SKM-1 treated with dmso at 0.1 percent for 144 hours (cell line): Measurements from ENCODE around the gene KCNH6.

Experiments
- DNase-seq: peaks from one replicate; lab custom pipeline; 2025; ENCODE audit not compliant: unreplicated experiment; lab: John Stamatoyannopoulos, UW

KCNH6 gene

DNA sequence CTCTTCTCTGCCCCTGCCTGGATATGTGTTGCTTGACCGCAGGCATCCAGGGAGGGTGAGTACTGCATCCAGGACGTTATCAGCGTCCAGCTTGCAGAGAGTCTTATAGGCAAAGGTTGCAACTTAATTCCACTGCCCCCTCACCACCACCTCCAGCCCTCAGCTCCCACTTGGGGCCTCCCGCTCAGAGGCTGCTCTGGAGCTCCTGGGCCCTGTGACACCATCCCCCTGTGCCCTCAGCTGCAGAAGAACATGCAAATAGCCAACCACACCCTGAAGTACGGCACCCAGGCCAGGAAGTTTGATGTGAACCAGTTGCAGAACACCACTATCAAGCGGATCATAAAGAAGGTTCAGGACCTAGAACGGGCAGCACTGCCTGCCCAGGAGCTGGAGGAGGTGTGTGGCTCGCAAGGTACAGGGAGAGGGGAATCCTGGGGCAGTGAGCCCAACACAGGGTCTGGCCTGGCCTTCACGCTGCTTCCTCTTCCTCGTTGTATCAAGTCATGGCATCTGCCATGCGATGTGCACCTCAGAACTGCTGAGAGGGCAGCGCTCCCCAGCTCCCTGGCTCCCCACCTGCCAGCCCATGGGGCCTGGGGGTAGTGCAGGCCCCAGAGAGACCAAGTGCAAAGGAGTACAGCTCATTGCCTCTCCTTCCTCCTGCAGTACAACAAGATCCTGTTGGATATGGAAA is 36.7 kb upstream of the KCNH6 start:
- DNase-seq, result no peak

DNA sequence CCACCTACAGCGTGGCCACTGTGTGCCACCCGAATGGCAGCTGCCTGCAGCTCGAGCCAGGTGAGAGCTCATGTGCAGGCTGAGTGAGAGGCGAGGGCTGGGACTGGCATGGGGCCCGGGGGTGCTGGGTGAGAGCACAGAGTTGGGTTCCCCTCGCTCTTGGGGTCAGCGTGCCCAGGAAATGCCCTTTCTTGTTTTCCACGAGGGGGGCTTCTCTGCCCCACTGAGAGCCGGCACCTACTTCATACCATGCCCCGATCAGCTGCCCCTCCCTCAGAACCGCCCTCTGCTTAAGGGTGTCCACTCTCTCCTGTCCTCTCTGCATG is 36.2 kb upstream of the KCNH6 start:
- DNase-seq, result no peak

GRCh38 chr17:63488851-63489250 is 34.3 kb upstream of the KCNH6 start:
- DNase-seq, result no peak

GRCh38 chr17:63489291-63489690 is 33.9 kb upstream of the KCNH6 start:
- DNase-seq, result no peak

GRCh38 chr17:63490329-63490728 is 32.8 kb upstream of the KCNH6 start:
- no peak for DNase-seq

DNA sequence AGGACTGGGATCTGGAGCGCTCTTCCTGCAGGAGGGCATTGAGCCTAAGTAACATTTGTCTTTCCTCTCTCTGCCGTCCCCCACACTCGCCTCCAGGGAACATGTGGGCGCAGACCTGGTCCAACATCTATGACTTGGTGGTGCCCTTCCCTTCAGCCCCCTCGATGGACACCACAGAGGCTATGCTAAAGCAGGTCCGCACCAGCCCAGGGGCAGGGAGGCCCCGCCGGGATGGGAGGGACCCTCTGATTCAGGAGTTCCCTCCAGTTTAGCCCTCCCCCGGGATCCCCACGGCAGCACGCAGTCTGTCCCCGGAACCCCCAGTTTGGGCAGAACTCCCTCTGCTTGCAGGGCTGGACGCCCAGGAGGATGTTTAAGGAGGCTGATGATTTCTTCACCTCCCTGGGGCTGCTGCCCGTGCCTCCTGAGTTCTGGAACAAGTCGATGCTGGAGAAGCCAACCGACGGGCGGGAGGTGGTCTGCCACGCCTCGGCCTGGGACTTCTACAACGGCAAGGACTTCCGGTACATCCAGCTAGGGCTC is 32.2 kb upstream of the KCNH6 start:
- no peak for DNase-seq

- no peak for DNase-seq
These were observed 31.7 kb upstream of the KCNH6 start for GRCh38 chr17:63491413-63491812.

GRCh38 chr17:63491977-63492618 is 31.1 kb upstream of the KCNH6 start:
- DNase-seq, result no peak

GRCh38 chr17:63492940-63493339 is 30.2 kb upstream of the KCNH6 start:
- no peak for DNase-seq

- DNase-seq, result no peak
These were observed 29.7 kb upstream of the KCNH6 start for GRCh38 chr17:63493411-63493810.

- DNase-seq, result no peak
These were observed 28.7 kb upstream of the KCNH6 start for GRCh38 chr17:63494300-63494928.

DNA sequence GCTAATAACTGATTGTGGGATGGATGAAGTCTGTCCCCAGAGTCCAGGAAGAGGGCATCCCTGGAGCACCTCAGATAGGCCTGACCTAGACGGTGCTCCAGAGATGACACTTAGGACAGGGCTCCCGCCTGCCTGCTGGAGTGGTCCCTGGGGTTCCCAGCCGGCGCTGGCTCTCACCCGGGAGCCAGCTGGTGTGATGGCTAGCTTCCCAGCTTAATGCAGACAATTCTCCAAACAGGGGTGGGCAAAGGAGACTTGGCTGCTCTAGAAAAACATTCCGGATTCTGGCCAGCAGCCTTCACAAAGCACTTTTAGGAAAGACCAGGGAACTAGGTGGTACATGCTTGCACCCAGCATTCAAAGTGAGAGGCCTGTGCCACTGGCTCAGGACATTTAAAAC is 27.7 kb upstream of the KCNH6 start:
- no peak for DNase-seq

GRCh38 chr17:63496177-63496576 is 27.0 kb upstream of the KCNH6 start:
- no peak for DNase-seq

GRCh38 chr17:63496663-63497400 is 26.3 kb upstream of the KCNH6 start:
- DNase-seq, result no peak

- DNase-seq, result no peak
These were observed 25.3 kb upstream of the KCNH6 start for GRCh38 chr17:63497708-63498483.

DNA sequence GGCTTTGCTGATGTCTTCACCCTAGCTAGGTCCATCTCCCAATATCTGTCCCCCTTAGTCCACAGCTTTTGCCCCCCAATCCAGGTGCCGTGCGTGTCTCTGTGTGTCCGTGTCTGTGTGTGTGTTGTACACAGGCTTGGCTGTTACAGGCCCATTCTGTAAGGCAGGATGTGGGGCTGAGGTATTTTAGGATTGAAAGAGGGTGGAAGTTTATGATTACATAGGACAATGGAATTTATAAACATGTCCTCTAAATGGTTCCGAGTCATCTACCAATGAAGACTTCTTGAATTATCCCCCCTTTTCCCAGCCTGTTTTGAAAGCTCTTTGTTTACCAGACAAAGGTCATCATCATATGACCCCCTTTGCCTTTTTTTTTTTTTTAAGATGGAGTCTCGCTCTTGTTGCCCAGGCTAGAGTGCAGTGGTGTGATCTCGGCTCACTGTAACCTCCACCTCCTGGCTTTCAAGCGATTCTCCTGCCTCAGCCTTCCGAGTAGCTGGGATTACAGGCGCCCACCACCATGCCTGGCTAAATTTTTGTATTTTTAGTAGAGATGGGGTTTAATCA is 24.4 kb upstream of the KCNH6 start:
- DNase-seq, result no peak

- DNase-seq, result peak; percentile 33
These were observed 22.4 kb upstream of the KCNH6 start for GRCh38 chr17:63500543-63501390.

- no peak for DNase-seq
These were observed 19.8 kb upstream of the KCNH6 start for GRCh38 chr17:63503341-63503705.

DNA sequence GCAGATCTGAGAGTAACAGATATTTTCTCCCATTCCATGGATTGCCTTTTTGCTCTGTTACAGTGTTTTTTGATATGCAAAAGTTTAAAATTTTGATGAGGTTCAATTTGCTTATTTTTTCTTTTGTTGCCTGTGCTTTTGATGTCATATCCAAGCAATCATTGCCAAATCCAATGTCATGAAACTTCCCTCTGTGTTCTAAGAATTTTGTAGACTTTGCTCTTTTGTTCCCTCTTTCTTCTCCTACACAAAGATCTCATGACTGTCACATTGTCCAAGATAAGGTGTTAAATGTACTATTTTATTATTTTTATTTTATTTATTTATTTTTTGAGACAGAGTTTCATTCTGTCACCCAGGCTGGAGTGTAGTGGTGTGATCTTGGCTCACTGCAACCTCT is 18.9 kb upstream of the KCNH6 start:
- no peak for DNase-seq

- no peak for DNase-seq
These were observed 17.8 kb upstream of the KCNH6 start for GRCh38 chr17:63505341-63505740.
